ENCODE results near the gene SCRN2. TPM values are rescaled to one million over a fixed set of nuclear protein-coding genes. Genes with fewer than 3 reads are reported as not detected.

Gene SCRN2
- 26.6 and 40.6 TPM in 2 replicates for total RNA-seq

GRCh38 chr17:47840742-47841487 is at the start of gene SCRN2:
TSS of gene SCRN2 (minus strand) at chr17:47841273. CDS start at chr17:47840843, 430 bp downstream.

GRCh38 chr17:47850692-47851573 is 9.9 kb upstream of the SCRN2 start, which contains the start of gene SP6:
TSS of gene SP6 (minus strand) at chr17:47851163. CDS start at chr17:47848429, 2,734 bp downstream.

GRCh38 chr17:47831003-47831933 is 9.8 kb downstream of the SCRN2 start, which contains the start of the genes LRRC46 and MRPL10:
TSS of gene LRRC46 (plus strand) at chr17:47831670. CDS start at chr17:47831990, 320 bp downstream.
TSS of gene MRPL10 (minus strand) at chr17:47831541. CDS start at chr17:47831511, 30 bp downstream.

GRCh38 chr17:47821424-47822391 is 19.4 kb downstream of the SCRN2 start, which contains the start of gene OSBPL7:
TSS of gene OSBPL7 (minus strand) at chr17:47821794. CDS start at chr17:47820278, 1,516 bp downstream.

Other genes with a start within 250 kb of the SCRN2 start
- gene KPNB1, start 191.4 kb downstream of the SCRN2 start, total RNA-seq = 182 and 186 TPM in 2 replicates
- 13.6 and 16.9 TPM in 2 replicates for gene TBKBP1, start 147.1 kb downstream of the SCRN2 start, total RNA-seq
- gene TBX21, start 108.0 kb downstream of the SCRN2 start, total RNA-seq = not detected in 2 replicates
- gene OSBPL7, start 19.5 kb downstream of the SCRN2 start, total RNA-seq = 6.4 and 10.0 TPM in 2 replicates
- 31.0 and 45.8 TPM in 2 replicates for gene MRPL10, start 9.7 kb downstream of the SCRN2 start, total RNA-seq
- 0.60 TPM in 1 of 2 replicates, not detected in the other for gene LRRC46, start 9.6 kb downstream of the SCRN2 start, total RNA-seq
- gene SP6, start 9.9 kb upstream of the SCRN2 start, total RNA-seq = 0.26 TPM in 1 of 2 replicates, not detected in the other
- 1.9 and 8.1 TPM in 2 replicates for gene SP2, start 55.0 kb upstream of the SCRN2 start, total RNA-seq
- gene PNPO, start 100.3 kb upstream of the SCRN2 start, total RNA-seq = 29.5 and 33.3 TPM in 2 replicates
- gene PRR15L, start 116.6 kb upstream of the SCRN2 start, total RNA-seq = not detected in 2 replicates
- 59.7 and 59.8 TPM in 2 replicates for gene CDK5RAP3, start 129.8 kb upstream of the SCRN2 start, total RNA-seq
- 88.6 and 94.8 TPM in 2 replicates for gene COPZ2, start 196.5 kb upstream of the SCRN2 start, total RNA-seq
- 69.9 and 98.4 TPM in 2 replicates for gene NFE2L1, start 207.1 kb upstream of the SCRN2 start, total RNA-seq

Measured in pericardium fibroblast (primary cell).